NOMO-1 (cell line): Measurements from ENCODE around the gene GABBR1.
A peak's percentile ranks its signal among the peaks of the same experiment; 100 is the strongest.

Experiments used
- DNase-seq, 2 experiments: peaks; one replicate each; lab custom pipeline; 2025; ENCODE audit not compliant: unreplicated experiment in 2 of 2; lab: John Stamatoyannopoulos, UW

GABBR1 gene

GRCh38 chr6:29655658-29656057, 22.7 kb upstream of the GABBR1 start:
- DNase-seq: no peak

GRCh38 chr6:29653452-29654038, 20.6 kb upstream of the GABBR1 start:
- DNase-seq: peak; percentile 24 to 71

- DNase-seq: no peak
Observed at GRCh38 chr6:29652198-29652584, 19.2 kb upstream of the GABBR1 start.

- peak in 1 of 2 experiments; percentile 37 for DNase-seq
Observed at GRCh38 chr6:29651413-29652197, 18.6 kb upstream of the GABBR1 start.

GRCh38 chr6:29649701-29650673, 17.0 kb upstream of the GABBR1 start:
- peak; percentile 95 to 97 for DNase-seq

GRCh38 chr6:29647927-29648642, 15.1 kb upstream of the GABBR1 start:
- DNase-seq: peak; percentile 4 to 29

GRCh38 chr6:29641430-29642148, 8.6 kb upstream of the GABBR1 start:
- DNase-seq: peak; percentile 12 to 14

- DNase-seq: no peak
Observed at GRCh38 chr6:29637247-29637646, 4.3 kb upstream of the GABBR1 start.

- DNase-seq: peak in 1 of 2 experiments; percentile 22
Observed at GRCh38 chr6:29633534-29633905, 537 bp upstream of the GABBR1 start.

- peak in 1 of 2 experiments; percentile 7 for DNase-seq
Observed at GRCh38 chr6:29631860-29632731, 887 bp downstream of the GABBR1 start.

- no peak for DNase-seq
Observed at GRCh38 chr6:29631209-29631810, 1.7 kb downstream of the GABBR1 start.

- DNase-seq: no peak
Observed at GRCh38 chr6:29630315-29630714, 2.7 kb downstream of the GABBR1 start.

GRCh38 chr6:29629571-29629970, 3.4 kb downstream of the GABBR1 start:
- no peak for DNase-seq

- DNase-seq: peak; percentile 20 to 27
Observed at GRCh38 chr6:29628419-29629281, 4.3 kb downstream of the GABBR1 start.

- DNase-seq: peak; percentile 57 to 62
Observed at GRCh38 chr6:29627755-29628418, 5.1 kb downstream of the GABBR1 start.

GRCh38 chr6:29626948-29627754, 5.8 kb downstream of the GABBR1 start:
- no peak for DNase-seq
